H1 (cell line): ENCODE measurements around the gene CDC42EP4. TPM values are rescaled to one million over a fixed set of nuclear protein-coding genes. Genes with fewer than 3 reads are reported as not detected.

Source experiments
- BACH1 ChIP-seq: IDR thresholded peaks from 2 replicates; pipeline ENCODE4 v1.6.1; 2012; ENCODE audit warnings: low read length, improper control_type of control experiment
- EP300 ChIP-seq, 2 experiments: IDR thresholded peaks; 1 replicate in 1 of 2; 2 replicates in 1 of 2; pipeline ENCODE4 v1.6.1; 2011 to 2012; ENCODE audit warnings: low read depth in 2 of 2, low read length in 2 of 2, mild to moderate bottlenecking in 2 of 2, borderline replicate concordance in 1 of 2, inconsistent platforms in 1 of 2, moderate library complexity in 1 of 2
- HDAC6 ChIP-seq: IDR thresholded peaks from one replicate; pipeline ENCODE4 v1.7.1; 2012; ENCODE audit warnings: low read depth, mild to moderate bottlenecking, inconsistent platforms, low read length, moderate library complexity
- JUN ChIP-seq: IDR thresholded peaks from 2 replicates; pipeline ENCODE4 v1.6.1; 2011; ENCODE audit warnings: low read depth, mild to moderate bottlenecking, improper control_type of control experiment, low read length
- NANOG ChIP-seq: IDR thresholded peaks from 2 replicates; pipeline ENCODE4 v1.6.1; 2011; ENCODE audit warnings: low read length, low read depth, mild to moderate bottlenecking, inconsistent platforms; ENCODE audit not compliant: insufficient read depth, poor library complexity, severe bottlenecking
- PHF8 ChIP-seq: fragments of 200-600 bp; sonication (generic); conservative IDR thresholded peaks from 2 replicates; pipeline ENCODE4 v1.7.1; 2012; ENCODE audit warnings: low read depth, mild to moderate bottlenecking, inconsistent platforms, low read length, moderate library complexity
- POU5F1 ChIP-seq: IDR thresholded peaks from 2 replicates; pipeline ENCODE4 v1.6.1; 2011; ENCODE audit warnings: low read depth, mild to moderate bottlenecking, low read length, moderate library complexity
- SRF ChIP-seq: IDR thresholded peaks from 2 replicates; pipeline ENCODE4 v1.6.1; 2011; ENCODE audit warnings: mild to moderate bottlenecking, low read depth, low read length, moderate library complexity
- polyA plus RNA-seq, 7 experiments: library from polyadenylated mRNA; depleted of rRNA in 3 of 7; stranded (reverse) in 5 of 7; unstranded in 2 of 7; fragments of >200 nt in 5 of 7; fragments of 200-250 nt in 2 of 7; gene quantifications; 1 replicate in 5 of 7; 2 replicates in 1 of 7; 4 replicates in 1 of 7; pipeline versions ENCODE4 v1.2.1 to v1.2.3, GENCODE V29; 2011 to 2013; ENCODE audit warnings: missing spikeins in 2 of 7, mixed read lengths in 2 of 7
- total RNA-seq: library from RNA; stranded (reverse); fragmentation: NEBNext Ultra II Directional; extraction: Animal tissue kit (Norgen Biotek cat#: 25700); gene quantifications from 2 replicates; pipeline ENCODE4 v1.2.1, GENCODE V29; 2021
- TF ChIP-seq, protein P1 (sequence below): fragments of 300-600 bp; sonication (generic); IDR thresholded peaks from 2 replicates; pipeline ENCODE4 v1.7.1; 2012; ENCODE audit warnings: low read length, moderate library complexity, mild to moderate bottlenecking, inconsistent platforms; ENCODE audit not compliant: insufficient replicate concordance
- TF ChIP-seq, protein P2 (sequence below): IDR thresholded peaks from 2 replicates; pipeline ENCODE4 v1.6.1; 2011; ENCODE audit warnings: low read length, improper control_type of control experiment

The CDC42EP4 gene
- total and polyA plus RNA-seq, 2 of the 8 experiments (the other 6 are each of a cell fraction or from before 2014, with no cell fraction given), result 8.8 to 12.6 TPM

DNA sequence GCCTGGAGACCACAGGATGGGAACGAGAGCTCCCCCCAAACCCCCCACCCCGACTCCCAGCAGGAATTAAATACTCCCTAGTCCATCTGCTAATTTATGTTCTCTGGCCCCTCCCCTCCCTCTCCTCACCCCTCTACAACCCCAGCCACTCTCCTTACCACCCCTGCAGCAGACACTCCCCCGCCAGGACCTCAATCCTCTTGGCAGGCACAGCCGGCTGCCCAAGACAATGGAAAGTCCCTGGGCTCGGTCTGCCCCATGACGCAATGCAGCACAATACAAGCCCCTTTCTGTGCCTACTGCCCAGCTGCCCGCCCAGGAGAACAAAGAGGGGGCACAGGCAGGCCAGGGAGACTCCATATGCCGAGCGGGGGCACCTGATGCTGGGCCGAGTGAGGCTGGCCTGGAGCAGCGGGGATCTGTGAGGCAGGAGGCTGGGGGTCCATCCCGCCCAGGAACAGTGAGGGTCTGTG is 30.3 kb upstream of the CDC42EP4 start (continued):
- TF ChIP-seq, protein P1, sequence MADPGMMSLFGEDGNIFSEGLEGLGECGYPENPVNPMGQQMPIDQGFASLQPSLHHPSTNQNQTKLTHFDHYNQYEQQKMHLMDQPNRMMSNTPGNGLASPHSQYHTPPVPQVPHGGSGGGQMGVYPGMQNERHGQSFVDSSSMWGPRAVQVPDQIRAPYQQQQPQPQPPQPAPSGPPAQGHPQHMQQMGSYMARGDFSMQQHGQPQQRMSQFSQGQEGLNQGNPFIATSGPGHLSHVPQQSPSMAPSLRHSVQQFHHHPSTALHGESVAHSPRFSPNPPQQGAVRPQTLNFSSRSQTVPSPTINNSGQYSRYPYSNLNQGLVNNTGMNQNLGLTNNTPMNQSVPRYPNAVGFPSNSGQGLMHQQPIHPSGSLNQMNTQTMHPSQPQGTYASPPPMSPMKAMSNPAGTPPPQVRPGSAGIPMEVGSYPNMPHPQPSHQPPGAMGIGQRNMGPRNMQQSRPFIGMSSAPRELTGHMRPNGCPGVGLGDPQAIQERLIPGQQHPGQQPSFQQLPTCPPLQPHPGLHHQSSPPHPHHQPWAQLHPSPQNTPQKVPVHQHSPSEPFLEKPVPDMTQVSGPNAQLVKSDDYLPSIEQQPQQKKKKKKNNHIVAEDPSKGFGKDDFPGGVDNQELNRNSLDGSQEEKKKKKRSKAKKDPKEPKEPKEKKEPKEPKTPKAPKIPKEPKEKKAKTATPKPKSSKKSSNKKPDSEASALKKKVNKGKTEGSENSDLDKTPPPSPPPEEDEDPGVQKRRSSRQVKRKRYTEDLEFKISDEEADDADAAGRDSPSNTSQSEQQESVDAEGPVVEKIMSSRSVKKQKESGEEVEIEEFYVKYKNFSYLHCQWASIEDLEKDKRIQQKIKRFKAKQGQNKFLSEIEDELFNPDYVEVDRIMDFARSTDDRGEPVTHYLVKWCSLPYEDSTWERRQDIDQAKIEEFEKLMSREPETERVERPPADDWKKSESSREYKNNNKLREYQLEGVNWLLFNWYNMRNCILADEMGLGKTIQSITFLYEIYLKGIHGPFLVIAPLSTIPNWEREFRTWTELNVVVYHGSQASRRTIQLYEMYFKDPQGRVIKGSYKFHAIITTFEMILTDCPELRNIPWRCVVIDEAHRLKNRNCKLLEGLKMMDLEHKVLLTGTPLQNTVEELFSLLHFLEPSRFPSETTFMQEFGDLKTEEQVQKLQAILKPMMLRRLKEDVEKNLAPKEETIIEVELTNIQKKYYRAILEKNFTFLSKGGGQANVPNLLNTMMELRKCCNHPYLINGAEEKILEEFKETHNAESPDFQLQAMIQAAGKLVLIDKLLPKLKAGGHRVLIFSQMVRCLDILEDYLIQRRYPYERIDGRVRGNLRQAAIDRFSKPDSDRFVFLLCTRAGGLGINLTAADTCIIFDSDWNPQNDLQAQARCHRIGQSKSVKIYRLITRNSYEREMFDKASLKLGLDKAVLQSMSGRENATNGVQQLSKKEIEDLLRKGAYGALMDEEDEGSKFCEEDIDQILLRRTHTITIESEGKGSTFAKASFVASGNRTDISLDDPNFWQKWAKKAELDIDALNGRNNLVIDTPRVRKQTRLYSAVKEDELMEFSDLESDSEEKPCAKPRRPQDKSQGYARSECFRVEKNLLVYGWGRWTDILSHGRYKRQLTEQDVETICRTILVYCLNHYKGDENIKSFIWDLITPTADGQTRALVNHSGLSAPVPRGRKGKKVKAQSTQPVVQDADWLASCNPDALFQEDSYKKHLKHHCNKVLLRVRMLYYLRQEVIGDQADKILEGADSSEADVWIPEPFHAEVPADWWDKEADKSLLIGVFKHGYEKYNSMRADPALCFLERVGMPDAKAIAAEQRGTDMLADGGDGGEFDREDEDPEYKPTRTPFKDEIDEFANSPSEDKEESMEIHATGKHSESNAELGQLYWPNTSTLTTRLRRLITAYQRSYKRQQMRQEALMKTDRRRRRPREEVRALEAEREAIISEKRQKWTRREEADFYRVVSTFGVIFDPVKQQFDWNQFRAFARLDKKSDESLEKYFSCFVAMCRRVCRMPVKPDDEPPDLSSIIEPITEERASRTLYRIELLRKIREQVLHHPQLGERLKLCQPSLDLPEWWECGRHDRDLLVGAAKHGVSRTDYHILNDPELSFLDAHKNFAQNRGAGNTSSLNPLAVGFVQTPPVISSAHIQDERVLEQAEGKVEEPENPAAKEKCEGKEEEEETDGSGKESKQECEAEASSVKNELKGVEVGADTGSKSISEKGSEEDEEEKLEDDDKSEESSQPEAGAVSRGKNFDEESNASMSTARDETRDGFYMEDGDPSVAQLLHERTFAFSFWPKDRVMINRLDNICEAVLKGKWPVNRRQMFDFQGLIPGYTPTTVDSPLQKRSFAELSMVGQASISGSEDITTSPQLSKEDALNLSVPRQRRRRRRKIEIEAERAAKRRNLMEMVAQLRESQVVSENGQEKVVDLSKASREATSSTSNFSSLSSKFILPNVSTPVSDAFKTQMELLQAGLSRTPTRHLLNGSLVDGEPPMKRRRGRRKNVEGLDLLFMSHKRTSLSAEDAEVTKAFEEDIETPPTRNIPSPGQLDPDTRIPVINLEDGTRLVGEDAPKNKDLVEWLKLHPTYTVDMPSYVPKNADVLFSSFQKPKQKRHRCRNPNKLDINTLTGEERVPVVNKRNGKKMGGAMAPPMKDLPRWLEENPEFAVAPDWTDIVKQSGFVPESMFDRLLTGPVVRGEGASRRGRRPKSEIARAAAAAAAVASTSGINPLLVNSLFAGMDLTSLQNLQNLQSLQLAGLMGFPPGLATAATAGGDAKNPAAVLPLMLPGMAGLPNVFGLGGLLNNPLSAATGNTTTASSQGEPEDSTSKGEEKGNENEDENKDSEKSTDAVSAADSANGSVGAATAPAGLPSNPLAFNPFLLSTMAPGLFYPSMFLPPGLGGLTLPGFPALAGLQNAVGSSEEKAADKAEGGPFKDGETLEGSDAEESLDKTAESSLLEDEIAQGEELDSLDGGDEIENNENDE, result no peak
- TF ChIP-seq JUN (no peak), EP300 (IDR thresholded peaks at IDR 0.05; ENCODE audit: borderline replicate concordance in 1 of 2, low read depth in 2 of 2, low read length in 2 of 2) (peak in 1 of 2 experiments; percentile 86; a peak in 1 of 3 replicates), NANOG (no peak), HDAC6 (no peak), BACH1 (no peak), SRF (no peak), PHF8 (no peak), POU5F1 (no peak)
- TF ChIP-seq, protein P2, sequence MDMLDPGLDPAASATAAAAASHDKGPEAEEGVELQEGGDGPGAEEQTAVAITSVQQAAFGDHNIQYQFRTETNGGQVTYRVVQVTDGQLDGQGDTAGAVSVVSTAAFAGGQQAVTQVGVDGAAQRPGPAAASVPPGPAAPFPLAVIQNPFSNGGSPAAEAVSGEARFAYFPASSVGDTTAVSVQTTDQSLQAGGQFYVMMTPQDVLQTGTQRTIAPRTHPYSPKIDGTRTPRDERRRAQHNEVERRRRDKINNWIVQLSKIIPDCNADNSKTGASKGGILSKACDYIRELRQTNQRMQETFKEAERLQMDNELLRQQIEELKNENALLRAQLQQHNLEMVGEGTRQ, result no peak
